NK-92 treated with Interleukin-12 subunit alpha and Interleukin-12 subunit beta, amount 100 ng/mL, for 24 hours (cell line): ENCODE results near the gene MGAT5B.
"Not testable (repeated sequence)": the region's sequence is repeated elsewhere in the genome, so short reads cannot be mapped to it uniquely, and the experiment has no call there.

Experiments used
- DNase-seq: peaks from one replicate; lab custom pipeline; 2025; lab: John Stamatoyannopoulos, UW

MGAT5B gene

GRCh38 chr17:76847031-76847430, 21.2 kb upstream of the MGAT5B start:
- no peak for DNase-seq

GRCh38 chr17:76848670-76849069, 19.5 kb upstream of the MGAT5B start:
- DNase-seq = no peak

DNA sequence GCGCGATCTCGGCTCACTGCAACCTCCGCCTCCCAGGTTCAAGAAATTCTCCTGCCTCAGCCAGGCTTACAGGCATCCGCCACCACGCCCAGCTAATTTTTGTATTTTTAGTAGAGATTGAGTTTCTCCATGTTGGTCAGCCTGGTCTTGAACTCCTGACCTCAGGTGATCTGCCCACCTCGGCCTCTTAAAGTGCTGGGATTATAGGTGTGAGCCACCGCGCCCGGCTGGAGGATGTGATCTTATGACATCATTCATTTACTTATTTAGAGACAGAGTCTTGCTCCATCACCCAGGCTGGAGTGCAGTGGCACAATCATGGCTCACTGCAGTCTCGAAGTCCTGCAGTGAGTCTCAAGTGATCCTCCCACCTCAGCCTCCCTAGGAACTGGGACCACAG, 19.0 kb upstream of the MGAT5B start:
- DNase-seq = not testable (repeated sequence)

GRCh38 chr17:76852843-76853242, 15.4 kb upstream of the MGAT5B start:
- DNase-seq = no peak

- no peak for DNase-seq
These were observed 13.1 kb upstream of the MGAT5B start for GRCh38 chr17:76855105-76855504.

GRCh38 chr17:76862079-76862478, 6.1 kb upstream of the MGAT5B start:
- no peak for DNase-seq

- no peak for DNase-seq
These were observed 5.7 kb upstream of the MGAT5B start for GRCh38 chr17:76862494-76862893.

- DNase-seq = no peak
These were observed 4.2 kb upstream of the MGAT5B start for GRCh38 chr17:76864024-76864423.

GRCh38 chr17:76865174-76865573, 3.0 kb upstream of the MGAT5B start:
- no peak for DNase-seq

- DNase-seq = no peak
These were observed 2.0 kb upstream of the MGAT5B start for GRCh38 chr17:76866203-76866602.

DNA sequence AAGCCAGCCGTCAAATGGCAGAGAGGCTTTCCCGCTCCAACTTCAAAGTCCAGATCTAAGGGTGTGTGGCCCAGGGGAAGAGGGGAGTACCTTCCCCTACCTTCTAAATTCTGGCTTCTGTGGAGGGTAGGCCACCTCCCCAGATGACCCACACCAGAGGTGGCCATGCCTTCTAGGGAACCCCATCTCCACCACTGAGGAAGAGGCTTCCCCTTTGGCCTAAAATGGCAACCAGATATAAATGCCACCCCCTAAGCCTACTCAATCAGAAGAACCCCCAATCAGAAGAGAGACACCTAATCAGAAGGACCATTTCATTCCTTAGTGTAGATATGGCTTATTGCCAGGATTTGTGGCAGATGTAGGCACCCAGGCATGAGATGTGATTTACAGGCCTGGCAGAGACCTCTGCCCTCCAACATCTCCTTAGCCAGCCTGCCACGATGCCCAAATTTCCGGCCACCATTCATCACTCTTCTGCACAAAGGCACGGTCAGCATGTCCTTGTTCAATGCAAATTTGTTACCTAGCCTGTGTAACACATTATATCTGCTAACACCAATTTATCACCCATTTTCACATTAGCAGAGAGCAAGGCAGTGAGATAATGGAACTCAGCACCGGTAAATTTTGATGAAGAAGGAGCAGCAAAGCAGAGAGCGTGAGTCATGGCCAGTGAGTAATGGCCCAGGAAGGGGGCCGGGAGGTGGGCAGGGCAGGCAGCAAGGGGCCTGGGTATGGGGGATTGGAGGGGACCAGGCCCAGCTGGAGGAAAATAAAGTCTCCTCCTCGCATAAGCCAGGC, 1.2 kb upstream of the MGAT5B start:
- DNase-seq = no peak

DNA sequence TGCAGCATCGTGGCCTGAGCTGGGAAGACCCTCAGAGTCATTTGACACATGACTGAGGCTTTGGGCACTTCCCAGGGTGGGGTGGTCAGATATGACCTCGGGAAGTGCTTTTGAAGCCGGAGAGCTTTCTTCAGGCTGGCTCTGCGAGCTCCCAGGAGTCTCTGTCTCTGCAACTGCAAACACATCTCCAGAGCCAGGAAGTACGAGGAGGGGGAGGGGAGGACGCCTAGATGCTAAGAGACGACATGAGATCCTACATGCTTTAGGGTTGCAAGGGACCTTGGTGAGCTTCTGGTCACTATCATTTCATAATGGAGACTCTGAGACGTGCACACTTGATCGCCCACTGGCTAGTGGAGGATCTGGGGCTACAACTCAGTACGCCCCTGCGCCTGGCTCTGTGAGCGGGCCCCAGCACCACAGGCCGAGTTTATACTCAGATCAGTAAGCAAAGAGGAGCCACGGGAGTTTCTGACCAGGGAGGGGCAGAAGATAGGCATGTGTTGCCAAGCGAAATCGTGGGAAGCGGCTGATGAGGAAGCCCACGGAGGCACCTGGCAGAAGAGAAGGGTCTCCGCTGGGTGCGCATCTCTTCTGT, 527 bp upstream of the MGAT5B start:
- no peak for DNase-seq

DNA sequence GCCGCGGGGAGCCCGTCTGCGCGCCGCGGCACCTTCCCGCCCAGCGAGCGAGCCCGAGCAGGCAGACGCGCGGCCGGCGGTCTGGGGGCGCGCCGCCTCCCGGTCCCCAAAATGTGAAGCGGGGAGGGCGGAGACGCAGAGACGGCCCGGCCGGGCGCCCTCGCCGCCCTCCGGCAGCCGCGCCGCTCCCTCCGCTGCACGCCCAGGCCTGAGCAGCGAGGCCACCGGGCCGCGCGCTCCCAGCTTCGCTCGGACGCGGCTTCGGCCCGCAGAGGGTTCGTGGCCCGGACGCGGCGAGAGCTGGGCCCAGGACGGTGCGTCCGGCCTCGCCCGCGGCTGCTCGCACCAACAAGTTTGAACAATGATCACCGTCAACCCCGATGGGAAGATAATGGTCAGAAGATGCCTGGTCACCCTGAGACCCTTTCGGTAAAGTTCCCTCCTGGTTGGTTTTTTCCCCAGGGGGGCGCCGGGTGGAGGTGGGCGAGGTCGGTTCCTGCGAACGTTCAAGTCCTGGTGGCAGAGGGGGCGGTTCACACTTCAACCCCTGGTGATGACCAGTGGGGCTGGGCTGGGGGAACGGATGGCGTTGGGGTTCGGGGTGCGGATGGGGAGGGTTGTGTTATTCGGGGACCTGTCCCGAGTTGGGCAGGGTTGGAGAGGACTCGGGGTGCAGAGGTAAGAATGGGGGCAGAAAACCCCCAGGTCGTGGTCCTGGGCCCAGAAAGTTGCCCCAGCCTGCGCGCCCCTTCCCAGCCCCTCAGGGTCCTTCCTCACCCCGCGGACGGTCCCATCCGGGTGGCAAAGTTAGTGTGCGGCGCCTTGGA, 678 bp downstream of the MGAT5B start:
- no peak for DNase-seq

DNA sequence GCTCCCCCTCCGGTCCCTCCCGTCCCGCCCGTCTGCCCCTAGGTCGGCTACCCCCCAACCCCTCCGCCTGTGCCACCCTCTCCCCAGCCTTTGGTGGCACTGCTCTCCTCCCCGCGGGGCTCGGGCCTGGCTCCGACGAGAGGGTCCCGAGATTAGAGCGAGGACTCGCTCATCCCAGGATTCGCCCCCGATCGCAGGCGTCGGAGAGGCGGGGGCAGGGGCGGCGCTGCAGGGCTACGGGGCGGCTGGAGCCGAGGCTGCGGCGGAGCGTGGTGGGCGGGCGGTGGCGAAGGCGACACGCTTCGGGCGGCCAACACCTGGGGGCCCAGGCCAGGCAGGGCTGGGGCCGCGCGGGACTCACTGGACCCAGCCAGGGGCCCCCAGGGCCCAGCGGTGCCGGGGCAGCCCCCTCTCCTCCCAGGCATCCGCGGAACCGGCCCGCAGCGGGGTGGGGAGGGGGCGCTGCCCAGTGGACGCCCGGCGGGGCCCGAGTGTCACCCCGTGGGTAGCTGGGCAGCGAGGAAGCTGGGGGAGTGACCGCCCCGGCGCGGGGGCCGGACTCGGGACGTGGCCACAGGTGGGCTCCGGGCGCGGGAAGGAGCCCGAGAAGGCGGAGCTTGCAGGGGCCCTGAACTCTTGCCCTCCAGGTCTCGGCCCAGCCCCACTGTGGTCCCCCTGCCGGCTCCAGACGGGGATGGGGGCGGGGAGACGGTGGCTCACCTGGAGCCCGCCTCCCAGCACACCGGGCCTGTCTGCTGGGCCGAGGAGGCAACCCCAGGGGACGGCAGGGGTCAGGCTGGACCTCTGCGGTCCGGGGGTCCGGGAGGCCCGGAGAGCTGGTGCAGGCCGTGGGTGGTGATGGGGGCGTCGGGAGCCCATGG, 1.5 kb downstream of the MGAT5B start:
- DNase-seq = no peak

- DNase-seq = no peak
These were observed 2.1 kb downstream of the MGAT5B start for GRCh38 chr17:76870377-76870714.

GRCh38 chr17:76871668-76872067, 3.5 kb downstream of the MGAT5B start:
- DNase-seq = no peak

- DNase-seq = peak; percentile 39
These were observed 4.1 kb downstream of the MGAT5B start for GRCh38 chr17:76872221-76872873.

- no peak for DNase-seq
These were observed 4.6 kb downstream of the MGAT5B start for GRCh38 chr17:76872874-76873221.

DNA sequence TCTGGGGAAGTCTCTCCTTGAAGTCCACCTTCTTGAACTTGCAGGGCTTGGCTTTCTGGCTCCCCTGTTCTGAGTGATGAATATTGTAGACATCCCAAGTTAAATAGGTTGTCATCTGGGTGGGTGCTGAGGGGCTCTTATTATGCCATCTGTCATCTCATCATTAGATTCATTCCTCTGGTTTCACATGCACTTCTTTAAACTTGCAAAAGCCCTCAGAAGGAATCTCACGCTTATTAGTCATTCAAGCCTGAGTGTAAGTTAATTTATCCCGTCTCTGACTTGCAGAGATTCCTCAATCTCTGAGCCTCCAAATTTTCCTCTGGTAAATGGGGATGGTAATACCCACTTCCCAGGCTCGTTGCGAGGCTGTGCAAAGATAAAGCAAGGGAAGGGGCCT, 5.7 kb downstream of the MGAT5B start:
- no peak for DNase-seq

DNA sequence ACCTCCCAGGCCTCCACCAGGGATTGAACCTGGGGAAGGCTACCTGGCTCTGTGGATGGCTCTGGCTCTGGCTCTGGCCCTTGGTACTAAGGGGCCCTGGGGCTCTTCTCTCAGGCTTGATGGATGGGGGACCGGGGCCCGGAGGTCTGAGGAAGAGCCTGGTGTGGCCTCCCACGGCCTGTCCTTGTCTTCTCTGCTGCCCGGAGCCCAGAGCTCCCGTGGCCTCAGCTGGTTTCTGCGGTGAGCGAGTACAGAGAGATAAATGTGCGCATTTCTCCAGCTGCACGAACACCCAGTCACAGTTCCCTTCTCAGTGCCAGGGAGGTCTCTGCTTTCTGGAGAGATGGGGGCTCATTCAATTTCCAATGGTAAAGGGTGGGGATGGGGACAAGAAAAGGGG, 9.2 kb downstream of the MGAT5B start:
- no peak for DNase-seq

- DNase-seq = no peak
These were observed 10.4 kb downstream of the MGAT5B start for GRCh38 chr17:76878568-76878967.

GRCh38 chr17:76879254-76879653, 11.1 kb downstream of the MGAT5B start:
- no peak for DNase-seq
